Panc1 (cell line): Measurements from ENCODE around the gene CCDC141. TPM values are rescaled to one million over a fixed set of nuclear protein-coding genes. Genes with fewer than 3 reads are reported as not detected.

Source experiments
- ATAC-seq: fragments of 200-7000 bp; cut with Tn5 transposase; 2 replicates; pipeline ENCODE4 v1.9.1; 2020; ENCODE audit warnings: mild to moderate bottlenecking, moderate library complexity
- BruUV-seq: library from RNA; stranded (reverse); fragments of 400-500 nt; replicated peaks from 2 replicates; lab custom pipeline; 2021; lab: Mats Ljungman, UMichigan
- CTCF ChIA-PET: fragments of 300-600 bp; sonication (Branson Sonifier 250); formaldehyde crosslinking; loops from one replicate; lab custom pipeline; 2022; ENCODE audit warnings: antibody characterized with exemption; lab: Charles Lee
- POLR2A ChIA-PET: fragments of 300-600 bp; sonication (Branson Sonifier 250); formaldehyde crosslinking; loops from one replicate; lab custom pipeline; 2022; ENCODE audit warnings: antibody characterized with exemption; lab: Charles Lee
- DNase-seq: peaks from one replicate; pipeline ENCODE4 v3.0.0-alpha.2; 2010; ENCODE audit warnings: low read depth, low spot score
- H3K27ac ChIP-seq: 2 replicates; pipeline ENCODE4 v1.5.1; 2011; ENCODE audit warnings: mild to moderate bottlenecking, low read length, inconsistent platforms
- H3K27me3 ChIP-seq: fragments of 200-500 bp; sonication (Bioruptor generic); 2 replicates; pipeline ENCODE4 v1.6.0; 2014; ENCODE audit warnings: low read length, inconsistent platforms; ENCODE audit not compliant: control insufficient read depth, insufficient read depth
- H3K36me3 ChIP-seq: fragments of 200-500 bp; sonication (Bioruptor generic); 2 replicates; pipeline ENCODE4 v1.5.1; 2014; ENCODE audit warnings: inconsistent platforms, mild to moderate bottlenecking, low read length, moderate library complexity; ENCODE audit not compliant: control insufficient read depth, insufficient read depth
- H3K4me1 ChIP-seq: 2 replicates; pipeline ENCODE4 v1.5.1; 2011; ENCODE audit warnings: inconsistent platforms, mild to moderate bottlenecking, low read length, moderate library complexity; ENCODE audit not compliant: control insufficient read depth, insufficient read depth
- H3K4me3 ChIP-seq, 2 experiments: 2 replicates each; pipeline ENCODE4 v1.5.1; 2011 to 2012; ENCODE audit warnings: low read depth in 2 of 2, low read length in 2 of 2, mild to moderate bottlenecking in 2 of 2, inconsistent platforms in 1 of 2, moderate library complexity in 1 of 2
- H3K9me3 ChIP-seq: fragments of 200-500 bp; sonication (Bioruptor generic); 2 replicates; pipeline ENCODE4 v1.5.1; 2014; ENCODE audit warnings: low read depth, mild to moderate bottlenecking, inconsistent platforms, low read length, moderate library complexity; ENCODE audit not compliant: control insufficient read depth, insufficient read depth
- CTCF ChIP-seq: fragments of 450-650 bp; IDR thresholded peaks from 2 replicates; pipeline ENCODE4 v1.5.1; 2017; ENCODE audit warnings: mild to moderate bottlenecking
- POLR2AphosphoS5 ChIP-seq: IDR thresholded peaks from 2 replicates; pipeline ENCODE4 v1.6.1; 2012; ENCODE audit warnings: mild to moderate bottlenecking, low read depth, low read length, moderate library complexity
- REST ChIP-seq, 2 experiments: IDR thresholded peaks; 2 replicates each; pipeline ENCODE4 v1.6.1; 2011 to 2012; ENCODE audit warnings: low read depth in 2 of 2, control low read depth in 1 of 2, low read length in 1 of 2, mild to moderate bottlenecking in 1 of 2, moderate library complexity in 1 of 2; ENCODE audit not compliant: insufficient read depth in 1 of 2
- SIN3A ChIP-seq: IDR thresholded peaks from 2 replicates; pipeline ENCODE4 v1.6.1; 2012; ENCODE audit warnings: low read depth, mild to moderate bottlenecking, low read length, moderate library complexity, borderline replicate concordance; ENCODE audit not compliant: insufficient read depth
- TCF7L2 ChIP-seq: IDR thresholded peaks from 2 replicates; pipeline ENCODE4 v1.6.1; 2011; ENCODE audit warnings: mild to moderate bottlenecking, low read depth, low read length, inconsistent platforms
- in situ Hi-C: cut with HindIII; loops from 2 replicates; pipeline ENCODE4 v1.10.0; 2016; ENCODE audit warnings: low sequenced_read_pairs, low pct_unique_long_range_greater_than_20kb
- intact Hi-C: fragments of 100-400 bp; cut with micrococcal nuclease; formaldehyde crosslinking; loops from one replicate; pipeline ENCODE4 v1.10.0; 2022; ENCODE audit not compliant: unreplicated experiment
- total RNA-seq: library from RNA; stranded (reverse); gene quantifications from one replicate; pipeline ENCODE4 v1.2.1, GENCODE V29; 2021; ENCODE audit not compliant: unreplicated experiment

Gene CCDC141
- total RNA-seq, 1 experiment from 2014 or later = 0.10 TPM

GRCh38 chr2:178865146-178865936 is 184.6 kb downstream of the CCDC141 start:
- no peaks in the 10 kb centered on the region for H3K9me3 ChIP-seq
- in situ Hi-C loops = no loop called here
- no peak overlapping the region for H3K27ac ChIP-seq
- ChIA-PET POLR2A (no interaction called here), CTCF (no interaction called here)
- intact Hi-C loops = no loop called here
- BruUV-seq = no TSS peak
- no peaks in the 10 kb centered on the region for H3K36me3 ChIP-seq
- no peak overlapping the region for H3K4me3 ChIP-seq
- TF ChIP-seq POLR2AphosphoS5 = no peak
- DNase-seq (no peak), ATAC-seq (no peak)
- no peaks in the 10 kb centered on the region for H3K4me1 ChIP-seq
- H3K27me3 ChIP-seq = no peaks in the 10 kb centered on the region

- no peaks in the 10 kb centered on the region for H3K36me3 ChIP-seq
- DNase-seq = no peak
- 0 out of 4 replicates have a peak overlapping the region, but pooled peaks of 1 of the 2 experiments have one; percentile 14 for H3K4me3 ChIP-seq
- H3K27ac ChIP-seq = no peak overlapping the region
- H3K9me3 ChIP-seq = no peaks in the 10 kb centered on the region
- CTCF ChIA-PET = no interaction called here
- no peaks in the 10 kb centered on the region for H3K27me3 ChIP-seq
- no peak for TF ChIP-seq CTCF
- TF ChIP-seq TCF7L2 = no peak
- TF ChIP-seq SIN3A = no peak
- no peak for TF ChIP-seq POLR2AphosphoS5
- TF ChIP-seq REST (IDR thresholded peaks at IDR 0.05; ENCODE audit: insufficient read depth in 1 of 2, low read depth in 2 of 2, low read length in 1 of 2) = no peak
- intact Hi-C loops (no loop called here), in situ Hi-C loops (no loop called here)
- POLR2A ChIA-PET = no interaction called here
- H3K4me1 ChIP-seq = no peaks in the 10 kb centered on the region
- ATAC-seq = peak; percentile 79
- BruUV-seq = no TSS peak
Observed at GRCh38 chr2:178863856-178864620, 185.9 kb downstream of the CCDC141 start.
